ENCODE data around the gene PCNX2.

PCNX2 gene

GRCh38 chr1:233253832-233254331, 41.6 kb downstream of the PCNX2 start:
- TF ChIP-seq, protein P1, sequence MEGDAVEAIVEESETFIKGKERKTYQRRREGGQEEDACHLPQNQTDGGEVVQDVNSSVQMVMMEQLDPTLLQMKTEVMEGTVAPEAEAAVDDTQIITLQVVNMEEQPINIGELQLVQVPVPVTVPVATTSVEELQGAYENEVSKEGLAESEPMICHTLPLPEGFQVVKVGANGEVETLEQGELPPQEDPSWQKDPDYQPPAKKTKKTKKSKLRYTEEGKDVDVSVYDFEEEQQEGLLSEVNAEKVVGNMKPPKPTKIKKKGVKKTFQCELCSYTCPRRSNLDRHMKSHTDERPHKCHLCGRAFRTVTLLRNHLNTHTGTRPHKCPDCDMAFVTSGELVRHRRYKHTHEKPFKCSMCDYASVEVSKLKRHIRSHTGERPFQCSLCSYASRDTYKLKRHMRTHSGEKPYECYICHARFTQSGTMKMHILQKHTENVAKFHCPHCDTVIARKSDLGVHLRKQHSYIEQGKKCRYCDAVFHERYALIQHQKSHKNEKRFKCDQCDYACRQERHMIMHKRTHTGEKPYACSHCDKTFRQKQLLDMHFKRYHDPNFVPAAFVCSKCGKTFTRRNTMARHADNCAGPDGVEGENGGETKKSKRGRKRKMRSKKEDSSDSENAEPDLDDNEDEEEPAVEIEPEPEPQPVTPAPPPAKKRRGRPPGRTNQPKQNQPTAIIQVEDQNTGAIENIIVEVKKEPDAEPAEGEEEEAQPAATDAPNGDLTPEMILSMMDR (IDR thresholded peaks at IDR 0.05; ENCODE audit: low read depth, low read length, missing control alignments) = no peak
- no peak overlapping the region for H3K4me3 ChIP-seq (replicated peaks; ENCODE audit: low read depth, low read length)
- no peak for DNase-seq (ENCODE audit: extremely low read depth, low read depth)

DNA sequence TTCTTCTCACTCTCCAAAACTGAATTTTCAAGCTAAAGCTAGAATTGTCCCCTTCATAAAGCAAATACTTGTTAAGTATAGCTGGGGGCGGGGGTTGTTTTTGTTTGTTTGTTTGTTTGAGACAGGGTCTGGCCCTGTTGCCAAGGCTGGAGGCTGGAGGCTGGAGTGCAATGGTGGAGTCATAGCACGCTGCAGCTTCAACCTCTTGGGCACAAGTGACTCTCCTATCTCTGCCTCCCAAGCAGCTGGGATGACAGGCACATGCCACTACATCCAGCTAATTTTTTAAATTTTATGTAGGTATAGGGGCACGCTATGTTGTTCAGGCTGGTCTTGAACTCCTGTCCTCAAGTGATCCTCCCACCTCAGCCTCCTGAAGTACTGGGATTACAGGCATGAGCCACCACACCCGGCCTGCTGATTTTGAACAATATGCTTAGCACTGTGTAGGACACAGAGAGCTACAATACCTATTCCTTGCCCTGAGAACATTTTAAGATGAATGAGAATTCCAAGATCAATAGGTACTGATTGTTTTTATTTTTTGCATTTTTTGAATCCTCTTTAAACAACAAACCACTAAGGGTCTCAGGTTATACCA, 42.2 kb downstream of the PCNX2 start:
- H3K4me3 ChIP-seq (replicated peaks; ENCODE audit: low read depth, low read length) = no peak overlapping the region
- DNase-seq (ENCODE audit: extremely low read depth, low read depth) = no peak
- TF ChIP-seq, protein P1 (IDR thresholded peaks at IDR 0.05; ENCODE audit: low read depth, low read length, missing control alignments) = no peak

- DNase-seq (ENCODE audit: extremely low read depth, low read depth) = no peak
- H3K4me3 ChIP-seq (replicated peaks; ENCODE audit: low read depth, low read length) = no peak overlapping the region
- TF ChIP-seq, protein P1 (IDR thresholded peaks at IDR 0.05; ENCODE audit: low read depth, low read length, missing control alignments) = no peak
Measured at GRCh38 chr1:233252441-233252840, 43.1 kb downstream of the PCNX2 start.

GRCh38 chr1:233251201-233251720, 44.3 kb downstream of the PCNX2 start:
- no peak overlapping the region for H3K4me3 ChIP-seq (replicated peaks; ENCODE audit: low read depth, low read length)
- TF ChIP-seq, protein P1 (IDR thresholded peaks at IDR 0.05; ENCODE audit: low read depth, low read length, missing control alignments) = no peak
- DNase-seq (ENCODE audit: extremely low read depth, low read depth) = no peak

DNA sequence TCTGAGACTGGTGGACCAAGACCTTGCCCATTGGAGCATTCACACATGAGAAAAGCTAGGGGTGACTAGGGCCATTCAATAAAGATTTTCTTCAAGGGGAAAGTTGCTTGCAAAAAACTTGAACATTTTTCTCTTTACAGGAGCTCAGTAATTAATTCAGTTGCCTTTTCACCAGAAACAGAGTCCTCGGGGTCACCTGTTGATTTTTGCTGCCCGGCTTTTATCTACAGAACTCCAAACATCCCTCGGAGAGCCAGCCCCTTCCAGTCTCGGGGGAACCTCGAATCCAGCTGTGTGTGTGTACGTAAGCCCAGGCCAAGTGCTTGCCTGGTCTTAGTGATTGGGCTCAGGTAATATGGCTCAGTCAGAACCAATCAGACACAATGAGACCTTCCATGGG, 47.5 kb downstream of the PCNX2 start:
- DNase-seq (ENCODE audit: extremely low read depth, low read depth) = no peak
- TF ChIP-seq, protein P1 (IDR thresholded peaks at IDR 0.05; ENCODE audit: low read depth, low read length, missing control alignments) = no peak
- no peak overlapping the region for H3K4me3 ChIP-seq (replicated peaks; ENCODE audit: low read depth, low read length)

- no peak for DNase-seq (ENCODE audit: extremely low read depth, low read depth)
- TF ChIP-seq, protein P1 (IDR thresholded peaks at IDR 0.05; ENCODE audit: low read depth, low read length, missing control alignments) = no peak
- H3K4me3 ChIP-seq (replicated peaks; ENCODE audit: low read depth, low read length) = no peak overlapping the region
Measured at GRCh38 chr1:233246965-233247364, 48.6 kb downstream of the PCNX2 start.

All from HFF-Myc (cell line).